GM21390 (cell line): ENCODE data around the gene NUDT3.

ENCODE experiments used
- ATAC-seq: cut with Tn5 transposase; IDR thresholded peaks from one replicate; pipeline ENCODE4 v1.9.1; 2021; ENCODE audit not compliant: unreplicated experiment

The NUDT3 gene

GRCh38 chr6:34230653-34231371 is 161.7 kb downstream of the NUDT3 start:
- ATAC-seq = no peak

DNA sequence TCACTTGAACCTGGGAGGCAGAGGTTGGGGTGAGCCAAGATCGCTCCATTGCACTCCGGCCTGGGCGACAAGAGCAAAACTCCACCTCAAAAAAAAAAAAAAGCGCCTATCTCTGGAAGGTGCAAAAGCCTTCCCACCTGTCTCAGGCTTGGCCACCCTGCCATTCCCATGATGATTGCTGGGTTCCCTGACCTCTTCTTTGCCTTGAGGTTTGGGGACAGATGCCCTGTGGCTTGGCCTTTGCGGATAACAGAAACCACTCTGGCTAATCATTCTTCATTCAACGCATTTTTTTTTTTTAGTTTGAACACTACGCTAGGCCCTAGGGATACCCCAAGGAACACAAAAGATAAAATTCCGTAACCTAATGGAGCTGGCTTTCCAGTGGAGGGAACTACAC is 162.6 kb downstream of the NUDT3 start:
- ATAC-seq = no peak
